Type B pancreatic cell (in vitro differentiated cells): ENCODE results near the gene COL24A1. TPM values are rescaled to one million over a fixed set of nuclear protein-coding genes. Genes with fewer than 3 reads are reported as not detected.
A peak's percentile ranks its signal among the peaks of the same experiment; 100 is the strongest.
"Not testable (repeated sequence)": the region's sequence is repeated elsewhere in the genome, so short reads cannot be mapped to it uniquely, and the experiment has no call there.

Experiments
- DNase-seq: peaks from one replicate; pipeline ENCODE4 v3.0.0; 2021; ENCODE audit warnings: mixed read lengths; ENCODE audit not compliant: unreplicated experiment; ENCODE audit errors: extremely low spot score
- H3K27ac Mint-ChIP-seq: 2 replicates; pipeline ENCODE4 v1.8.0; 2021; ENCODE audit warnings: mild to moderate bottlenecking, mixed read lengths
- H3K27me3 Mint-ChIP-seq: 2 replicates; pipeline ENCODE4 v1.8.0; 2021; ENCODE audit warnings: mixed read lengths
- H3K36me3 Mint-ChIP-seq: 2 replicates; pipeline ENCODE4 v1.8.0; 2021; ENCODE audit warnings: mixed read lengths
- H3K4me1 Mint-ChIP-seq: one replicate; pipeline ENCODE4 v1.8.0; 2021; ENCODE audit warnings: mixed read lengths; ENCODE audit not compliant: unreplicated experiment
- H3K4me3 Mint-ChIP-seq: 2 replicates; pipeline ENCODE4 v1.8.0; 2021; ENCODE audit warnings: mild to moderate bottlenecking, mixed read lengths
- H3K9me3 Mint-ChIP-seq: 2 replicates; pipeline ENCODE4 v1.8.0; 2021; ENCODE audit warnings: mixed read lengths
- total RNA-seq: library from RNA; stranded (reverse); gene quantifications from 2 replicates; pipeline ENCODE4 v1.2.1, GENCODE V29; 2021; ENCODE audit warnings: low replicate concordance
- TF ChIP-seq, protein P1 (sequence below): fragments of 200-600 bp; sonication (generic); conservative IDR thresholded peaks from 2 replicates; pipeline ENCODE4 v1.5.0; 2021; ENCODE audit warnings: antibody characterized with exemption, mild to moderate bottlenecking

COL24A1 gene
- total RNA-seq, 1 donor from 2014 or later, result 7.2 TPM

DNA sequence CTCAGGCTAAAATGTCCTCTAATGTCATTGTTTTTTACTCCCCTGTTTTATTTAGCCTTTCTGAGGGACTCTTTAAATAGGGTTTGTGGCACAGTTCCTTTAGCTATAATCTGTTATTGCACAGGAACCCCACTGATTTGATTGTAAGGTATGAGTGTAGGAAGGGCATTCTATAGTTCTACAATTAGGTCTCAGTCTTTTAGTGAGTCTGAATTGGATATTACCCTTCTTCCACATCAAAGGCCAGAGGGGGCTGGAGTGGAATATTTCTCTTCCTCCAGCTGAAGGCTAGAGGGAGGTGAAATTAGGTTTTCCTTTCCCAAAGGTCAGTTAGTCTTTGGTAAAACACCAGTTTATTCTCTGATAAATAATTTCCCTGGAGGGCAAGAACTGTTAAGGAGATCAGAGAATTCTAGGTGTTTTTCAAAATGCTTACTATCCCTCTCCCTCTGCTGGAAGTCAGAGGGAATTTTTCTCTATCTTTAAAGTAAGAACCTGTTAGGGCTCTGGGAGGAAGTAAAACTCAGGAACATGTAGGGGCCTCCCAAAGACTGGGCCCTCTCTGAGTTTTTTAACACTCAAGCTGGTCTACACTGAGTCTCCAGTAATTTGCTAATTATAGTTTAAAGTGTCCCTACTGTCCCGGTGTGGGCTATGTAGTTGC, 272.1 kb downstream of the COL24A1 start:
- no peak for DNase-seq
- peaks cover 3% of the 10 kb centered on the region for H3K27me3 Mint-ChIP-seq
- H3K9me3 Mint-ChIP-seq, result no peaks in the 10 kb centered on the region
- no peak overlapping the region for H3K4me3 Mint-ChIP-seq
- no peaks in the 10 kb centered on the region for H3K4me1 Mint-ChIP-seq
- H3K36me3 Mint-ChIP-seq, result no peaks in the 10 kb centered on the region
- H3K27ac Mint-ChIP-seq, result no peak overlapping the region
- TF ChIP-seq, protein P1, sequence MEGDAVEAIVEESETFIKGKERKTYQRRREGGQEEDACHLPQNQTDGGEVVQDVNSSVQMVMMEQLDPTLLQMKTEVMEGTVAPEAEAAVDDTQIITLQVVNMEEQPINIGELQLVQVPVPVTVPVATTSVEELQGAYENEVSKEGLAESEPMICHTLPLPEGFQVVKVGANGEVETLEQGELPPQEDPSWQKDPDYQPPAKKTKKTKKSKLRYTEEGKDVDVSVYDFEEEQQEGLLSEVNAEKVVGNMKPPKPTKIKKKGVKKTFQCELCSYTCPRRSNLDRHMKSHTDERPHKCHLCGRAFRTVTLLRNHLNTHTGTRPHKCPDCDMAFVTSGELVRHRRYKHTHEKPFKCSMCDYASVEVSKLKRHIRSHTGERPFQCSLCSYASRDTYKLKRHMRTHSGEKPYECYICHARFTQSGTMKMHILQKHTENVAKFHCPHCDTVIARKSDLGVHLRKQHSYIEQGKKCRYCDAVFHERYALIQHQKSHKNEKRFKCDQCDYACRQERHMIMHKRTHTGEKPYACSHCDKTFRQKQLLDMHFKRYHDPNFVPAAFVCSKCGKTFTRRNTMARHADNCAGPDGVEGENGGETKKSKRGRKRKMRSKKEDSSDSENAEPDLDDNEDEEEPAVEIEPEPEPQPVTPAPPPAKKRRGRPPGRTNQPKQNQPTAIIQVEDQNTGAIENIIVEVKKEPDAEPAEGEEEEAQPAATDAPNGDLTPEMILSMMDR, result peak; percentile 75

DNA sequence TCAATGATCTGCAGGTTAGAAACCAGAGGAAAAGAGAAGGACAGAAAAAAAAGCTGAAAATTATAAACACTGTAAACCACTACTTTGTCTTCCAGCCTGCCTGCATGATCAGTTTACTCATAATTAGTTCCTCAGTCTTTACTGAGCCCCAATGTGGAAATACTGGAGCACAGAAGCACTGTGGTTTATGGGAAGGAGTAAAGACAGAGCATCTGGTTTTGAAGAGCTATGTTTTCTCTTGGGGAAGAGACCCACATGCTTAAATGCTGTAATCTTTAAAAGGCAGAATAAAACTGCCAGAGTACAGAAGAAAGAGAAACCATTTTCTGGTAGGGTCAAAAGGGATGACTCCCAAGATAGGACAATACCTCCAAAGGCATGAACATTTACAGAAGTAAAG, 289.4 kb downstream of the COL24A1 start:
- TF ChIP-seq, protein P1, result no peak
- Mint-ChIP-seq H3K4me1 (no peaks in the 10 kb centered on the region), H3K27ac (no peak overlapping the region), H3K36me3 (no peaks in the 10 kb centered on the region), H3K9me3 (no peaks in the 10 kb centered on the region), H3K4me3 (no peak overlapping the region), H3K27me3 (no peaks in the 10 kb centered on the region)
- DNase-seq, result no peak

DNA sequence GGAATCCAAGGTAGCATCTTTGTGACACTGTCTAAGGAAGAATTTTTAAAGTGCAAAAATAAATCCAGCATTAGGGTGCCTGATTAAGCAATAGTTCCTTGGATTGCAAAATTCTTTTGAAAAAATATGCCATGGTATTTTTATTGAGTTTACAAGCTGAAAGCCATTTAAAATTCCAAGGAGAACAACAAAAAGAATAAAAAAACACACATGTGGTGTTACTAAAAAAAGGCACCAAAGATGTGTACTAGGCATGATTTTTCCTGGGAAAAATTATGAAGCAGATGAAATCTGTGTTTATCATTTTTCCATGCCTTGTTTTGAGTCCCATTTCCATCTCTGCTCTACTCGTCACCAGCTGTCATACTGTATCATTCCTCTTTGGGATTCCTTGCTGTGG, 291.4 kb downstream of the COL24A1 start:
- DNase-seq, result no peak
- Mint-ChIP-seq H3K4me3 (no peak overlapping the region), H3K36me3 (no peaks in the 10 kb centered on the region), H3K27ac (no peak overlapping the region), H3K27me3 (no peaks in the 10 kb centered on the region), H3K9me3 (no peaks in the 10 kb centered on the region), H3K4me1 (no peaks in the 10 kb centered on the region)
- TF ChIP-seq, protein P1, result no peak

DNA sequence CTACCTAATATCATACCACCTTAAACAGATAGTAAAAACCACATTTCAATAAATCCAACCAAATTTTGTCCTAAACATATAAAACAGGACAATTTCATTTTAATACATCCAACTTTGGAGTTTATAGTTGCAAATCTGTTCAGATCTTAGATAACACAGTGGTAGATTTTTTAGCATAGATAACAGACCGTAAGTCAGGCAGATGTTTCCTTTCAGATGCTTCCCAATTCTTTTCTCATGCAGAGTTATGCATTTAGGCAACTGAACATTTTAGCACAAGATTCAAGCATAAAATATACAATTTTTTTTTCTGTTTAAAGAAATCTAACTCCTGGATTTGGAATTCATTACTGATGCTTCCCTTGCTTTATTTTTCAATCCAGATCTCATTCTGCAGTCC, 291.8 kb downstream of the COL24A1 start:
- DNase-seq, result no peak
- Mint-ChIP-seq H3K9me3 (no peaks in the 10 kb centered on the region), H3K27ac (no peak overlapping the region), H3K4me3 (no peak overlapping the region), H3K4me1 (no peaks in the 10 kb centered on the region), H3K36me3 (no peaks in the 10 kb centered on the region), H3K27me3 (no peaks in the 10 kb centered on the region)
- TF ChIP-seq, protein P1, result no peak

DNA sequence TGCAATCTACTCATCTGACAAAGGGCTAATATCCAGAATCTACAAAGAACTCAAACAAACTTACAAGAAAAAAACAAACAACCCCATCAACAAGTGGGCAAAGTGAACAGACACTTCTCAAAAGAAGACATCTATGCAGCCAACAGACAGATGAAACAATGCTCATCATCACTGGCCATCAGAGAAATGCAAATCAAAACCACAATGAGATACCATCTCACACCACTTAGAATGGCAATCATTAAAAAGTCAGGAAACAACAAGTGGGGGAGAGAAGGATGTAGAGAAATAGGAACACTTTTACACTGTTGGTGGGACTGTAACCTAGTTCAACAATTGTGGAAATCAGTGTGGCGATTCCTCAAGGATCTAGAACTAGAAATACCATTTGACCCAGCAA, 292.9 kb downstream of the COL24A1 start:
- not testable (repeated sequence) for DNase-seq, H3K36me3 Mint-ChIP-seq, H3K27ac Mint-ChIP-seq, H3K9me3 Mint-ChIP-seq, H3K4me1 Mint-ChIP-seq, H3K27me3 Mint-ChIP-seq, H3K4me3 Mint-ChIP-seq

DNA sequence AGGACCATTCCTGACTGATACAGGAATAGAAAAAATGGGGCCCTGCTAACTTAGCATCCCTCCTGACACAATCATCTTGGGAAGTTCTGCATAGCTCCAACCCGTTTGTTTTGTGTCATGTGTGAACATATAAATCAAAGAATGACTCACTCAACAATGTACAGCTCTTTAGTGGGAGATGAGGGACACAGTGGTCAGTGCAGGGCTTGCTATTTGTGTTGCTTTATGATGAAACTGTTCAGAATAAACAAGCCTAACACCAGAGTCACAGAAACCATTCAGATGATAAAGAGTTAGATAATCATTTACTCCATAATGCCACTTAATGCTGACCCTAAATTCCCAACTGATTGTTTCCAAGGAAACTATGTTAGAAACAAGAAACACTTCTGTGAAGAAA, 294.1 kb downstream of the COL24A1 start:
- TF ChIP-seq, protein P1, result no peak
- DNase-seq, result no peak
- H3K4me3 Mint-ChIP-seq, result no peak overlapping the region

More for the DNA sequence above, 294.1 kb downstream of the COL24A1 start:
- no peaks in the 10 kb centered on the region for H3K9me3 Mint-ChIP-seq
- H3K36me3 Mint-ChIP-seq, result no peaks in the 10 kb centered on the region
- no peak overlapping the region for H3K27ac Mint-ChIP-seq
- no peaks in the 10 kb centered on the region for H3K27me3 Mint-ChIP-seq
- no peaks in the 10 kb centered on the region for H3K4me1 Mint-ChIP-seq
